HepG2 (cell line): ENCODE results near the gene ABHD1. TPM values are rescaled to one million over a fixed set of nuclear protein-coding genes. Genes with fewer than 3 reads are reported as not detected.
A peak's percentile ranks its signal among the peaks of the same experiment; 100 is the strongest.

ENCODE experiments used
- DNMT1 ChIP-seq: sonication (generic); formaldehyde crosslinking; IDR thresholded peaks from 2 replicates; pipeline ENCODE4 v1.5.1; 2020; ENCODE audit warnings: mild to moderate bottlenecking, missing genetic modification reagents
- FOXP4 ChIP-seq: sonication (generic); formaldehyde crosslinking; IDR thresholded peaks from 2 replicates; pipeline ENCODE4 v1.4.0; 2020; ENCODE audit warnings: missing genetic modification reagents
- GABPB1 ChIP-seq: IDR thresholded peaks from 2 replicates; pipeline ENCODE4 v1.6.1; 2016; ENCODE audit warnings: mild to moderate bottlenecking, missing genetic modification reagents, moderate library complexity, missing compliant biosample characterization
- HNRNPL ChIP-seq: fragments of 200-400 bp; formaldehyde crosslinking; IDR thresholded peaks from 2 replicates; pipeline ENCODE4 v1.6.1; 2017; ENCODE audit warnings: mild to moderate bottlenecking, low read depth, low read length
- KLF13 ChIP-seq: sonication (generic); formaldehyde crosslinking; IDR thresholded peaks from 2 replicates; pipeline ENCODE4 v1.4.0; 2020; ENCODE audit warnings: mild to moderate bottlenecking, missing genetic modification reagents
- MXD4 ChIP-seq: IDR thresholded peaks from 2 replicates; pipeline ENCODE4 v1.6.1; 2016; ENCODE audit warnings: mild to moderate bottlenecking, missing biosample characterization, missing genetic modification reagents
- NR1H2 ChIP-seq: sonication (generic); formaldehyde crosslinking; IDR thresholded peaks from 2 replicates; pipeline ENCODE4 v1.8.1; 2022; ENCODE audit warnings: low read depth, missing genetic modification reagents, borderline replicate concordance
- REST ChIP-seq, 2 experiments: IDR thresholded peaks; 2 replicates each; pipeline ENCODE4 v1.6.1; 2011 to 2012; ENCODE audit warnings: low read length in 2 of 2, borderline replicate concordance in 1 of 2, low read depth in 1 of 2, mild to moderate bottlenecking in 1 of 2, moderate library complexity in 1 of 2
- TCF12 ChIP-seq, 2 experiments: fragments of 450-650 bp in 1 of 2; sonication (generic) in 1 of 2; formaldehyde crosslinking in 1 of 2; IDR thresholded peaks; 2 replicates each; pipeline versions ENCODE4 v1.6.1 to v1.8.0; 2017 to 2022; ENCODE audit warnings: antibody characterized with exemption in 1 of 2, mild to moderate bottlenecking in 1 of 2, missing genetic modification reagents in 1 of 2, moderate library complexity in 1 of 2
- THAP9 ChIP-seq: sonication (generic); formaldehyde crosslinking; IDR thresholded peaks from 2 replicates; pipeline ENCODE4; 2020; ENCODE audit warnings: missing genetic modification reagents, mild to moderate bottlenecking, borderline replicate concordance
- TIGD3 ChIP-seq: sonication (generic); formaldehyde crosslinking; IDR thresholded peaks from 2 replicates; pipeline ENCODE4 v1.5.1; 2020; ENCODE audit warnings: mild to moderate bottlenecking, missing genetic modification reagents, borderline replicate concordance
- XBP1 ChIP-seq: sonication (generic); formaldehyde crosslinking; IDR thresholded peaks from 2 replicates; pipeline ENCODE4 v1.5.0; 2020; ENCODE audit warnings: missing genetic modification reagents
- ZNF121 ChIP-seq: sonication (generic); formaldehyde crosslinking; IDR thresholded peaks from 2 replicates; pipeline ENCODE4 v1.5.0; 2020; ENCODE audit warnings: mild to moderate bottlenecking, missing genetic modification reagents
- ZNF232 ChIP-seq: sonication (generic); formaldehyde crosslinking; IDR thresholded peaks from 2 replicates; pipeline ENCODE4 v1.4.0; 2020; ENCODE audit warnings: missing genetic modification reagents, borderline replicate concordance
- ZNF501 ChIP-seq: sonication (generic); formaldehyde crosslinking; IDR thresholded peaks from 2 replicates; pipeline ENCODE4 v1.5.1; 2020; ENCODE audit warnings: mild to moderate bottlenecking, moderate library complexity, missing genetic modification reagents
- ZNF558 ChIP-seq: sonication (generic); formaldehyde crosslinking; IDR thresholded peaks from 2 replicates; pipeline ENCODE4 v1.9.0; 2022; ENCODE audit warnings: mild to moderate bottlenecking, missing genetic modification reagents, borderline replicate concordance
- ZSCAN29 ChIP-seq: sonication (generic); formaldehyde crosslinking; conservative IDR thresholded peaks from 2 replicates; pipeline ENCODE4 v1.4.0; 2020; ENCODE audit warnings: mild to moderate bottlenecking, missing genetic modification reagents
- polyA plus RNA-seq, 8 experiments: library from polyadenylated mRNA; depleted of rRNA in 3 of 8; stranded (reverse) in 7 of 8; unstranded in 1 of 8; fragments of >200 nt; fragmentation: Illumina TruSeq in 4 of 8; extraction: Trizol in 4 of 8; gene quantifications; 2 replicates each; pipeline versions ENCODE4 v1.2.1 to v1.2.3, GENCODE V29; 2011 to 2016; ENCODE audit warnings: low read depth in 4 of 8, missing spikeins in 1 of 8, mixed read lengths in 1 of 8; ENCODE audit not compliant: insufficient read depth in 1 of 8
- total RNA-seq, 5 experiments: library from RNA; depleted of rRNA; stranded (reverse); fragments of >200 nt; fragmentation: Illumina TruSeq; extraction: Trizol; gene quantifications; 2 replicates each; pipeline ENCODE4 v1.2.3, GENCODE V29; 2016; ENCODE audit warnings: low read depth in 1 of 5

Gene ABHD1
- total and polyA plus RNA-seq, 2 of the 13 experiments (the other 11 are each of a cell fraction or from before 2014, with no cell fraction given): 0.04 to 0.81 TPM

- TF ChIP-seq TCF12 (IDR thresholded peaks at IDR 0.05) (no peak), TCF12 (CRISPR knock-in tag; IDR thresholded peaks at IDR 0.05) (peak; percentile 65; the same call in 1 of the 2 replicates), ZNF501 (CRISPR knock-in tag) (peak; percentile 98), KLF13 (CRISPR knock-in tag) (no peak), GABPB1 (CRISPR knock-in tag) (peak; percentile 56), FOXP4 (CRISPR knock-in tag) (peak; percentile 98), ZNF558 (peak; percentile 91), ZNF232 (CRISPR knock-in tag) (peak; percentile 89; the same call in 1 of the 2 replicates), ZSCAN29 (CRISPR knock-in tag) (peak; percentile 95), DNMT1 (CRISPR knock-in tag) (no peak), THAP9 (CRISPR knock-in tag) (peak; percentile 66), XBP1 (CRISPR knock-in tag) (peak; percentile 88; the same call in 1 of the 2 replicates), ZNF121 (CRISPR knock-in tag) (no peak; the same call in 1 of the 2 replicates), TIGD3 (CRISPR knock-in tag) (no peak; the same call in 1 of the 2 replicates), MXD4 (peak; percentile 57; the same call in 1 of the 2 replicates), NR1H2 (no peak), HNRNPL (0 out of 2 replicates have a peak, but pooled peaks have one; percentile 36), REST (IDR thresholded peaks at IDR 0.05; ENCODE audit: borderline replicate concordance in 1 of 2, low read depth in 1 of 2, low read length in 2 of 2) (no peak)
These were observed 27.6 kb upstream of the ABHD1 start (continued) for GRCh38 chr2:27095745-27096651.
